ENCODE results near the gene SLC22A5. TPM values are rescaled to one million over a fixed set of nuclear protein-coding genes. Genes with fewer than 3 reads are reported as not detected.

Gene SLC22A5
- total and polyA plus RNA-seq, 2 of the 8 experiments (the other 6 are each of a cell fraction or from before 2014, with no cell fraction given): 4.0 to 9.0 TPM

- TF ChIP-seq ATF2 (IDR thresholded peaks at IDR 0.05; ENCODE audit: low read length) (no peak), SAP30 (IDR thresholded peaks at IDR 0.05; ENCODE audit: insufficient read depth, insufficient replicate concordance, low read length) (no peak), SUZ12 (IDR thresholded peaks at IDR 0.05; ENCODE audit: low read length) (no peak), EGR1 (IDR thresholded peaks at IDR 0.05; ENCODE audit: borderline replicate concordance, low read depth, low read length) (no peak), BACH1 (IDR thresholded peaks at IDR 0.05; ENCODE audit: low read length) (no peak)
- TF ChIP-seq, protein P1, sequence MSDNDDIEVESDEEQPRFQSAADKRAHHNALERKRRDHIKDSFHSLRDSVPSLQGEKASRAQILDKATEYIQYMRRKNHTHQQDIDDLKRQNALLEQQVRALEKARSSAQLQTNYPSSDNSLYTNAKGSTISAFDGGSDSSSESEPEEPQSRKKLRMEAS (IDR thresholded peaks at IDR 0.05): no peak
Observed at GRCh38 chr5:132372127-132372526, 2.6 kb downstream of the SLC22A5 start (continued).

Data from H1 (cell line).